Adrenal gland (tissue), 5 donors: Measurements from ENCODE around the gene ESRP2.

Experiments used
- CTCF ChIP-seq, 6 experiments: fragments of 450-650 bp in 4 of 6; fragments of 200-600 bp in 2 of 6; sonication (generic) in 1 of 6; IDR thresholded peaks; 1 replicate in 5 of 6; 2 replicates in 1 of 6; pipeline versions ENCODE4 v1.5.1 to v1.8.0; 2016 to 2021; ENCODE audit warnings: antibody characterized with exemption in 6 of 6, mild to moderate bottlenecking in 2 of 6, moderate library complexity in 1 of 6
- POLR2A ChIP-seq, 2 donors: fragments of 450-650 bp; IDR thresholded peaks; one replicate each; pipeline ENCODE4 v1.6.1; 2017; ENCODE audit warnings: antibody characterized with exemption in 2 of 2, mild to moderate bottlenecking in 2 of 2, moderate library complexity in 1 of 2
- donor health status: DM: no; HTN: no; CAD: no.

DNA sequence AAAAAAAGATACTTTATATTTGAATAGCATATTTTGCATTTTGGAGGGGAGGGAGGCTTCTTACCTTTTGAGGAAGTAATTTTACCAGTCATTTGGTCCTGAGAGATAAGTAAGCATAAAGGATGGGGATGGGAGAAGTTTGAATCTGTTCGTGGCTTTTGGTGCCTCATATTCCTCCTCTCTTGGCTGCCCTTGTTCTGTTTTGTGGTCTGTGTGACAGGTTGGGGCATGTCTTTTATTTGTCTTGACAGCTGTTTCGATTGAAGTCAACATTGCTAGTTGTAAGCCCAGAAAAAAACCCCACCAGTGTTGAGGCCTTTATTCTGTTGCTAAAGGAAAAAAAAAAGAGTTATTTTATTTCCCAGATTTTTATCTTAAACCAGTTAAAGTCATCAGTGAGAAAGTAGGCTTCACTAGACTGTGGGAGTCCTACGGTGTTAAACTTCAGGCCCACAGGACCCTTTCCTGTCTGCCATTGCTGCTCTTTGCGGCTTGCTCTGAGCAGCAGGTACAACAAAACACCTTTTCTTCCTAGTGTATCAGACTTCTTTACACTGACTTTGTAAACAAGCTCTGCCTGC lies 39.8 kb upstream of the ESRP2 start:
- TF ChIP-seq CTCF (IDR thresholded peaks at IDR 0.05) (no peak), POLR2A (IDR thresholded peaks at IDR 0.05) (no peak)
